Measurements from ENCODE around the gene SKP1. TPM values are rescaled to one million over a fixed set of nuclear protein-coding genes. Genes with fewer than 3 reads are reported as not detected.

Gene SKP1
- total and polyA plus RNA-seq, 9 of the 15 experiments (the other 6 are each of a cell fraction or from before 2014, with no cell fraction given), result 301 to 2,109 (median 639) TPM

GRCh38 chr5:134111741-134112647 lies 64.8 kb downstream of the SKP1 start:
- 0 out of 2 replicates have a peak, but pooled peaks cover 3% of the 10 kb centered on the region for H4K20me1 ChIP-seq (replicated peaks; ENCODE audit: control insufficient read depth, insufficient read depth, low read length)
- peak; percentile 63 for ATAC-seq
- no TSS peak for BruUV-seq (replicated peaks)
- H2AFZ ChIP-seq (ENCODE audit: low read depth, low read length), result peak overlapping the region; percentile 26; the same call in 1 of the 2 replicates
- H3K9ac ChIP-seq (ENCODE audit: insufficient read depth in 1 of 2, low read depth in 2 of 2, low read length in 2 of 2), result peak overlapping the region in 1 of 2 experiments; percentile 6; a peak in 1 of 4 replicates
- peak; percentile 42 to 66 (median 55) for DNase-seq (ENCODE audit: extremely low read depth in 1 of 4, low spot score in 3 of 4)
- FAIRE-seq, result peak; percentile 71
- POLR2A ChIA-PET, result interaction anchor here (0.5 to 1.0 kb wide), 4 partner anchors 11 to 647 kb away, joined by 3 to 4 read pairs (median 3); partner anchors contain the start of gene DDX46
- H3K27me3 ChIP-seq (ENCODE audit: control insufficient read depth in 2 of 2, insufficient read depth in 2 of 2, low read length in 2 of 2), result no peaks in the 10 kb centered on the region
- peaks cover 6% of the 10 kb centered on the region for H3K9me1 ChIP-seq (ENCODE audit: control insufficient read depth, insufficient read depth, low read length)
- no peak overlapping the region for H3K4me3 ChIP-seq
- intact Hi-C loops (cut with micrococcal nuclease) (no loop called here), in situ Hi-C loops (cut with MboI) (no loop called here)
- no peaks in the 10 kb centered on the region for H3K79me2 ChIP-seq (ENCODE audit: control insufficient read depth, insufficient read depth, low read length)
- H3K9me3 ChIP-seq (replicated peaks; ENCODE audit: control insufficient read depth, insufficient read depth, low read depth, low read length), result no peaks in the 10 kb centered on the region
- H3K4me2 ChIP-seq (ENCODE audit: insufficient read depth, low read length), result no peak overlapping the region
- H3K27ac ChIP-seq (ENCODE audit: extremely low read depth, low read depth, low read length), result no peak overlapping the region
- 21% methylated on average over 6 of the region's 6 CpGs for WGBS (ENCODE audit: insufficient coverage, low coverage, missing lambda C conversion rate)
- CTCF ChIA-PET (ENCODE audit: low intra/inter-chr PET ratio), result no interaction called here
- H3K36me3 ChIP-seq (ENCODE audit: control insufficient read depth, insufficient read depth, low read length), result no peaks in the 10 kb centered on the region
- peaks cover 17 to 37% of the 10 kb centered on the region in 2 experiments; a peak in 4 of 5 replicates for H3K4me1 ChIP-seq (replicated peaks in 1 of 2; ENCODE audit: control insufficient read depth in 2 of 2, insufficient read depth in 2 of 2, low read length in 2 of 2)
- TF ChIP-seq ZBTB5 (IDR thresholded peaks at IDR 0.05), result no peak
- TF ChIP-seq ELF4 (CRISPR knock-in tag; IDR thresholded peaks at IDR 0.05), result no peak
- TF ChIP-seq, protein P1, sequence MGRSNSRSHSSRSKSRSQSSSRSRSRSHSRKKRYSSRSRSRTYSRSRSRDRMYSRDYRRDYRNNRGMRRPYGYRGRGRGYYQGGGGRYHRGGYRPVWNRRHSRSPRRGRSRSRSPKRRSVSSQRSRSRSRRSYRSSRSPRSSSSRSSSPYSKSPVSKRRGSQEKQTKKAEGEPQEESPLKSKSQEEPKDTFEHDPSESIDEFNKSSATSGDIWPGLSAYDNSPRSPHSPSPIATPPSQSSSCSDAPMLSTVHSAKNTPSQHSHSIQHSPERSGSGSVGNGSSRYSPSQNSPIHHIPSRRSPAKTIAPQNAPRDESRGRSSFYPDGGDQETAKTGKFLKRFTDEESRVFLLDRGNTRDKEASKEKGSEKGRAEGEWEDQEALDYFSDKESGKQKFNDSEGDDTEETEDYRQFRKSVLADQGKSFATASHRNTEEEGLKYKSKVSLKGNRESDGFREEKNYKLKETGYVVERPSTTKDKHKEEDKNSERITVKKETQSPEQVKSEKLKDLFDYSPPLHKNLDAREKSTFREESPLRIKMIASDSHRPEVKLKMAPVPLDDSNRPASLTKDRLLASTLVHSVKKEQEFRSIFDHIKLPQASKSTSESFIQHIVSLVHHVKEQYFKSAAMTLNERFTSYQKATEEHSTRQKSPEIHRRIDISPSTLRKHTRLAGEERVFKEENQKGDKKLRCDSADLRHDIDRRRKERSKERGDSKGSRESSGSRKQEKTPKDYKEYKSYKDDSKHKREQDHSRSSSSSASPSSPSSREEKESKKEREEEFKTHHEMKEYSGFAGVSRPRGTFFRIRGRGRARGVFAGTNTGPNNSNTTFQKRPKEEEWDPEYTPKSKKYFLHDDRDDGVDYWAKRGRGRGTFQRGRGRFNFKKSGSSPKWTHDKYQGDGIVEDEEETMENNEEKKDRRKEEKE (IDR thresholded peaks at IDR 0.05; ENCODE audit: borderline replicate concordance in 1 of 2, control insufficient read depth in 1 of 2, low read depth in 2 of 2, low read length in 1 of 2), result no peak
- TF ChIP-seq, protein P2, sequence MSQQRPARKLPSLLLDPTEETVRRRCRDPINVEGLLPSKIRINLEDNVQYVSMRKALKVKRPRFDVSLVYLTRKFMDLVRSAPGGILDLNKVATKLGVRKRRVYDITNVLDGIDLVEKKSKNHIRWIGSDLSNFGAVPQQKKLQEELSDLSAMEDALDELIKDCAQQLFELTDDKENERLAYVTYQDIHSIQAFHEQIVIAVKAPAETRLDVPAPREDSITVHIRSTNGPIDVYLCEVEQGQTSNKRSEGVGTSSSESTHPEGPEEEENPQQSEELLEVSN (IDR thresholded peaks at IDR 0.05; ENCODE audit: borderline replicate concordance in 1 of 2, extremely low read depth in 1 of 2, insufficient read depth in 1 of 2, insufficient read length in 1 of 2, low read depth in 1 of 2, low read length in 1 of 2, poor library complexity in 1 of 2, severe bottlenecking in 1 of 2), result no peak
- no peak for TF ChIP-seq DDX20 (tag; IDR thresholded peaks at IDR 0.05; ENCODE audit: low read depth)
- TF ChIP-seq ZNF324 (CRISPR knock-in tag; IDR thresholded peaks at IDR 0.05), result no peak
- no peak for TF ChIP-seq MTF1 (CRISPR knock-in tag; IDR thresholded peaks at IDR 0.05; ENCODE audit: borderline replicate concordance)
- no peak for TF ChIP-seq RBM34 (IDR thresholded peaks at IDR 0.05; ENCODE audit: borderline replicate concordance, insufficient read depth, low read length)
- TF ChIP-seq, protein P3, sequence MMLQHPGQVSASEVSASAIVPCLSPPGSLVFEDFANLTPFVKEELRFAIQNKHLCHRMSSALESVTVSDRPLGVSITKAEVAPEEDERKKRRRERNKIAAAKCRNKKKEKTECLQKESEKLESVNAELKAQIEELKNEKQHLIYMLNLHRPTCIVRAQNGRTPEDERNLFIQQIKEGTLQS (IDR thresholded peaks at IDR 0.05), result 0 out of 2 replicates have a peak, but pooled peaks have one; percentile 7
- TF ChIP-seq, protein P3 (CRISPR knock-in tag; conservative IDR thresholded peaks at IDR 0.05), result no peak
- TF ChIP-seq CBX2 (IDR thresholded peaks at IDR 0.05; ENCODE audit: insufficient read depth, low read length, poor library complexity, severe bottlenecking), result no peak

Data from K562 (cell line).